AG09309 (cell line): ENCODE results near the gene MYCBP2.

Experiments used
- DNase-seq: peaks from one replicate; pipeline ENCODE4 v3.0.0-alpha.2; 2010; ENCODE audit warnings: low read depth
- H3K4me3 ChIP-seq: 2 replicates; pipeline ENCODE4 v1.5.1; 2011; ENCODE audit warnings: mild to moderate bottlenecking, low read depth, low read length, moderate library complexity; ENCODE audit not compliant: control insufficient read depth
- CTCF ChIP-seq: IDR thresholded peaks from 2 replicates; pipeline ENCODE4 v1.5.1; 2011; ENCODE audit warnings: mild to moderate bottlenecking, low read depth, low read length, inconsistent platforms; ENCODE audit not compliant: insufficient read depth, control insufficient read depth; ENCODE audit errors: missing control alignments

Gene MYCBP2

GRCh38 chr13:77062097-77062496 is 264.8 kb downstream of the MYCBP2 start:
- H3K4me3 ChIP-seq: no peak overlapping the region
- no peak for DNase-seq
- no peak for TF ChIP-seq CTCF

GRCh38 chr13:77061362-77061761 is 265.5 kb downstream of the MYCBP2 start:
- no peak for TF ChIP-seq CTCF
- DNase-seq: no peak
- no peak overlapping the region for H3K4me3 ChIP-seq

DNA sequence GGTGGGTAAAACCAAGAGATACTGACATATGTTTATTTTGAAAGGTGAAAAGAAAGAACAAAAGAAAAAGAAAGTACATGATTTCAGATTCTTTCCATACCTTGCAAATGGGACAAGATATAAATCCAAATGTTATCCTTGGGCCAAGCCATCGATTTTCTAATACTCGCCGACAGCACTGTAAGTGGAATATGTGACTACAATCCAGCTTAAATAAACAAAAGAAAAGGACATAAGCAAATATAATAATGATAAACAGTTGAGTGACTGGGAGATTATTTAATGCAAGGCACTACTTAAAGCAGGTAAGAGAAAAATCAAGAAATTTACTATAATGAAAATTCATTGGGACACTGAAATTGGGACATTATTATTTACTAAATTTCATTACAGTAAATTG is 270.0 kb downstream of the MYCBP2 start:
- no peak for DNase-seq
- no peak for TF ChIP-seq CTCF
- no peak overlapping the region for H3K4me3 ChIP-seq

DNA sequence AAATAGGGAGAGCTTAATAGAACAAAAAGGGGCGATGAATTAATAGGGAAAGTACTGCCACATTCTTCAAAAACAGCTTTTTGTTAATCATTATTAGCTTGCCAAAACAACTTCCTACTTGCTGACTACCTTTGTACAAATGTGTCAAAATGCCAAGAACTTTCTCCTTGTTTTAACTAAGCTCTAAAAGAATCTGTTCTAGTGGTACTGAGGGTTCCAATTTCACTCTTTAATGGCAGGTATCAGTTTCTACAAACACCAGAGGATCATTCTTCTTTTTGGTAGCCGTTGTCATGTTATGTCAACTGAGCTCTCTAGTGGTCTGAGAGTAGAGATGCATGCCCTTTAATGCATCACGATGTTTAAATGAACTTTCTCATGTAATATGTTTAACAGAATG is 270.5 kb downstream of the MYCBP2 start:
- H3K4me3 ChIP-seq: no peak overlapping the region
- DNase-seq: no peak
- no peak for TF ChIP-seq CTCF

DNA sequence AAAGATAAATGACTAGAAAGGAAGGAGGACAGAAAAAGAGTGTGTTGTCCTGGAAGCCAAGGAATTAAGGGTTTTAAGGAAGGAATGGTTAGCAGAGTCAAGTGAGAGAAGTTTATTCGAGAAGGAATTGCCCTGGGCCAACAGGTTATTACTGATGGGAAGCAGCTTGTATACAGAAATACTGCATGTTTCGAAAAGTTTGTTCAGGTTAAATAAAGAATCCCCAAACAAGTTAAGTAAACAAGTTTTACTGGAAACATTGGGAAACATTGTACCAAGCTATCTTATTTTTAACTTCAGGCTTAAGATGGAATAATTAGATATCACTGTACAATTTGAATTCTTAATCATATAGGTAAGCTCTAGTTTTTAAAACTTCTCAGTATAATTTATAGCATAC is 271.7 kb downstream of the MYCBP2 start:
- DNase-seq: no peak
- TF ChIP-seq CTCF: no peak
- no peak overlapping the region for H3K4me3 ChIP-seq

DNA sequence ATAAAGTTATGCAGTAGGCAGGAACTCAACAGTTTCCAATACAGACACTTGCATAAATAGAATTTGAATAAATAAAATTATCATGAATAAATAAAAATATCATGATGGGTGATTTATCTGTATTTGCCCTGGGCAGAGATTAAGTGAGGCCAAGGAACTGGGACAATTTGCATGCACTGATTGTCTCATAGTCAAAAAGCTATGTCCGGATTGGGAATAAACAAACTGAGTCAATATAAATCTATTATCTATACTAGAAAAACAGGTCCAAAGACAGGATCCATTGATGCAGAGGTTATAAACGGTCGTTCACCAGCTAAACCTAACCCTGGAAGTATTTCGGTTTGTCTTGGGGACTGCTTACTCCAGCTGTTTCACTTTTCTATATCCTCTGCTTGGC is 273.7 kb downstream of the MYCBP2 start:
- no peak overlapping the region for H3K4me3 ChIP-seq
- no peak for TF ChIP-seq CTCF
- DNase-seq: no peak

GRCh38 chr13:77048681-77049080 is 278.2 kb downstream of the MYCBP2 start:
- DNase-seq: no peak
- TF ChIP-seq CTCF: no peak
- no peak overlapping the region for H3K4me3 ChIP-seq
